Activated gamma-delta T cell treated with Interleukin-2 at 50 U/mL for 16 hours (primary cell): Measurements from ENCODE around the gene PLCB4.
A peak's percentile ranks its signal among the peaks of the same experiment; 100 is the strongest.
"Not testable (repeated sequence)": the region's sequence is repeated elsewhere in the genome, so short reads cannot be mapped to it uniquely, and the experiment has no call there.

Source experiments
- DNase-seq: peaks from one replicate; pipeline ENCODE4 v3.0.0-alpha.2; 2020

PLCB4 gene

DNA sequence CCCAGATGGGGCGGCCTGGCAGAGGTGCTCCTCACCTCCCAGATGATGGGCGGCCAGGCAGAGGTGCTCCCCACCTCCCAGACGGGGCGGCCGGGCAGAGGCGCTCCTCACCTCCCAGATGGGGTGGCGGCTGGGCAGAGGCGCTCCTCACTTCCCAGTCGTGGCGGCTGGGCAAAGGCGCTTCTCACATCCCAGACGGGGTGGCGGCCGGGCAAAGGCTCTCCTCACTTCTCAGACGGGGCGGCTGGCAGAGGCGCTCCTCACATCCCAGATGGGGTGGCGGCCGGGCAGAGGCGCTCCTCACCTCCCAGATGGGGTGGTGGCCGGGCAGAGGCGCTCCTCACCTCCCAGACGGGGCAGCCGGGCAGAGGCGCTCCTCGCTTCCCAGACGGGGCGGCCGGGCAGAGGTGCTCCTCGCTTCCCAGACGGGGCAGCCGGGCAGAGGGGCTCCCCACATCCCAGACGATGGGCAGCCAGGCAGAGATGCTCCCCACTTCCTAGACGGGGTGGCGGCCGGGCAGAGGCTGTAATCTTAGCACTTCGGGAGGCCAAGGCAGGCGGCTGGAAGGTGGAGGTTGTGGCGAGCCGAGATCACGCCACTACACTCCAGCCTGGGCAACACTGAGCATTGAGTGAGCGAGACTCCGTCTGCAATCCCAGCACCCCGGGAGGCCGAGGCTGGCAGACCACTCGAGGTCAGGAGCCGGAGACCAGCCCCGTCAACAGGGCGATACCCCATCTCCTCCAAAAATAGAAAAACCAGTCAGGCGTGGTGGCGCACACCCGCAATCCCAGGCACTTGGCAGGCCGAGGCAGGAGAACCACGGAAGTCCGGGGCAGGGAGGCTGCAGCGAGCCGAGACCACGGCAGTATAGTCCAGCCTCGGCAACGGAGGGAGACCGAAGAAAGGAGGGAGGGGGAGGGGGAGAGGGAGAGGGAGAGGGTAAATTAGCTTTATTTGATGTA is 316.7 kb downstream of the PLCB4 start:
- DNase-seq = not testable (repeated sequence)

DNA sequence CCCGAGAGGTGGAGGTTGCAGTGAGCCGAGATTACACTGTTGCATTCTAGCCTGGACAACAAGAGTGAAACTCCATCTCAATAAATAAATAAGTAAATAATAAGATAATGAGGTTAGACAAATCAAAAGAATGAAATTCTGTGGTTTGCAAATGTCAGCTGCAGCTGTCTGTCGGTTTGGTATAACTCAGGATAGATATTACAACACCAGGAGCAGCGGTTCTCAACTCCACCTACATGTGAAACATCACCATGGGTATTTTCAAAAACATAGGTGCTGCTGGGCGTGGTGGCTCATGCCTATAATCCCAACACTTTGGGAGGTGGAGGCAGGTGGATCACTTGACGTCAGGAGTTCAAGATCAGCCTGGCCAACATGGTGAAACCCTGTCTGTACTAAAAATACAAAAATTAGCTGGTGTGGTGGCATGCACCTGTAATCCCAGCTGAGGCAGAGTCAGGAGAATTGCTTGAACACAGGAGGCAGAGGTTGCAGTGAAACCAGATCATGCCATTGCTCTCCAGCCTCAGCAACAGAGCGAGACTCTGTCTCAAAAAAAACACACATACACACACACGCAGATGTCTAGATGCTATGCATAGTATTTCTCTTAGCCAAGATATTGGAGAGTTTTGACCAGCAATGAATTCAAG is 319.4 kb downstream of the PLCB4 start:
- no peak for DNase-seq

DNA sequence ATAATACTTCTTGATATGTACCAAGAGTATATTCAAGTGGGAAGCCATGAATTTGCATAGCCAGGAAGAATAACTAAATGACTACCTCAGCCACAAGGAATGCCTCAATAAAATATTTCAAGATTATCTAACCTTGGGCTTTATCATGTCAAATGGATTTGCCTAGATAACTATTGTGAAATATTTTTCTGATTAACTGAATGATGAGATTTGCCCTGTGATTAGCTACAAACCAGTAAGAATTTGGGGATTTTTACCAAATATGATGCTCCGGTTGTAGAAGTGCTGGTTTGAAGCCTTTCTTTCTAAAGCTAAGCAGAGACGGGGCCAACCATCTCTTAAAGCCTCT is 319.9 kb downstream of the PLCB4 start:
- no peak for DNase-seq

DNA sequence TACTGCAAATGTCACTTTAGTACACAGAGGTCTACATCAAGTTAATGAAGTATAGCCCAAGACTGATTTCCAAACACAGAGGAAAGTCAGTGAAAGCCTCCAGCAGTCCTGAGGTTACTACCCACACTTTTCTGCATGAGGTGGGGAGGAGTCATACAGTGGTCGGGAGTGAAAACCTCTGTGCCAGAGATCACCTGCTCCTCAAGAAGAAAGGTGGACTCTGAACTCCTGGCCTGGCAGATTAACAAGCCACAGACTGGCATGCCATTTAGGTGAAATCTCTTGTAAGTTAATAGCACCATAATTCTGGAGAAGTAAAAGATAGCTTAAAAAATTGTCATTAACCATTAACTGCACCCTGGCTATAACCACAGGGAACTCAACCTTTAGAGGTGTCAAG is 320.5 kb downstream of the PLCB4 start:
- no peak for DNase-seq

DNA sequence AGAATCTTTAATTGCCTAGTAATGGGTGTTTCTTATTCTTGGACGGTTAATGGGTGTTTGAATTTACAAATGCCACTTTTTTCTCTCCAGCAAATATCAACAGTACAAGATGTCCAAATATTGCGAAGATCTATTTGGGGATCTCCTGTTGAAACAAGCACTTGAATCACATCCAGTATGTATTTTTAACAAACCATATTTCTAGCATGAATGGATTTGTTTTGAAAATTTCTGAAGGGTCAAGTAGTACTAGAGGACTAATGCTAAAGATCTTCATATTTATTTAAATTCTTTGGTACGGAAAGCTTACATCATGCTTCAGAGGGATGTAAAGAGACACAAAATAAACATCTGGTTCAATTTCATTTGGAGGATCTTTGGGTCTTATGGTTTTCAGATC is 321.6 kb downstream of the PLCB4 start:
- DNase-seq = no peak

DNA sequence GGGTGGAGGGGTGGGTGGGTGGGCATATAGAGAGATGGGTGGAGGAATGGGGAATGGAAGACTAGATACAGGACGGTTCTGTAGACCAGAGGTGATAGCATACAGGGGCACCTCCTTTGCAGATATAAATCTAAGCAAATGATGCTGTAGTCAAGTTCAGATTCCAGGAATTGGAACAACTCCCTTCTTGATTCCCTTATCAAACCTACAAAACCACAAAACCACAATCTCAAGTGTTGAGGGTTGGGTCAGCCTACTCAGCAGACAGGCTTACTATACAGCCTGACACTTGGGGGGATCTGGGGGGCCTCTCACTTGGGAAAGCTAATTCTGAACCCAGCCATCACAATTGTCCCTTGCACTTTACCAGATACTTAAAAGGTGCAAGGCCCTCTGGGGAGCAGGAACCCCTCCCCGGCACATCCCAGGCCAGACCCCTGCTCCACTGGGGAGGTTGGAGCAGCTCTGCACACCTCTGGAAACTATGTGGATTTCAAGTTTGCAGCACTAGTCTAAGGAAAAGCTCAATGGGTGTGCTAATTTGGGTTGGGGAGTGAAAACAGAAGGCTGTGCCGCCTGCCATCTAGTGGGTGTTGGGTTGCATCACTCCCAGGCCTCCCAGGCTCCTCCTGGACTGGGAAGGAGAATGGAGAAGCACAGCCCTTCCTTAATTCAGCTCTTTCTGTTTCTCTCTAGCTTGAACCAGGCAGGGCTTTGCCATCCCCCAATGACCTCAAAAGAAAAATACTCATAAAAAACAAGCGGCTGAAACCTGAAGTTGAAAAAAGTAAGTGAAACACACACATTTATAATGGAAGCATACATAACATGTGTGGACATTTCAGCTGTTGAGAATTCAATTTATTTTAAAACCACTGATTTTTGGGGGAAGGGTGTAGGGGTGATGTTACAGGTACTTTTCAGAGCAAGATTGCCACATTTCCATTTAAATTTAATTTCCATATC is 324.3 kb downstream of the PLCB4 start:
- DNase-seq = no peak

DNA sequence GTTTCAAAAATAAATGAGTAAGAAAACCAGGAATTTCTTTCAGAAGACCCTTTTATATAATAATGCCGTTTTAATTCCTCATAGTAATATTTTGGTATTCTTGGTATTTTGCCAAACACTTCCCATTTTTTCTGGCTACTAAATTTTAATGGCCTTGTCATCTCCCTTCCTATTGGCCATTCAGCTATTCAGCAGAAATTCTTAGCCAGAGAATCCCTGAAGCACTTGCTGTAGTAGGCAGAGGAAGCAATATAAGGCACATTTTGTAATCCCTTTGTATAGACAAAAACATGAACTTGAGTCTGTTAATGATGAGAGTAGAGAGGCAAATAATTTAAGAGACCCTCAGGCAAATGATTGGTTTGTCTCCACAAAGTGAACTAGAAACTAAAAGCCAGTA is 327.1 kb downstream of the PLCB4 start:
- no peak for DNase-seq

DNA sequence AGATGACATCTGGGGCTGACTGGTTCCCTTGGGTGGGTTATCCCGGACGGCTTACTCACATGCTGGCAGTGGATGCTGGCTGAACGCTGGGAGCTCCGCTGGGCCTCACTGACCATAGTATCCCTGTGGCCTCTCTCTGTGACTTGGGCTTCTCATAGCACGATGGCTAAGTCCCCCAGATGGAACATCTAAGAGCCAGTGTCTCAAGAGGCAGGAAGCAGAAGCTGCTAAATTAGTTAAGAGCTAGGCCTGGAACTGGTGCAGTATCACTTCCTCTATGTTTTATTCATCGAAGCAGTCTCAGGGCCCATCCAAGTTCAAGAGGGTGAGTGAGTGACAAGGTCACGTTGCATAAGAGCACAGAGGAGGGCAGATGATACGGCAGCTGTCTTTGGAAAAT is 329.0 kb downstream of the PLCB4 start:
- no peak for DNase-seq

DNA sequence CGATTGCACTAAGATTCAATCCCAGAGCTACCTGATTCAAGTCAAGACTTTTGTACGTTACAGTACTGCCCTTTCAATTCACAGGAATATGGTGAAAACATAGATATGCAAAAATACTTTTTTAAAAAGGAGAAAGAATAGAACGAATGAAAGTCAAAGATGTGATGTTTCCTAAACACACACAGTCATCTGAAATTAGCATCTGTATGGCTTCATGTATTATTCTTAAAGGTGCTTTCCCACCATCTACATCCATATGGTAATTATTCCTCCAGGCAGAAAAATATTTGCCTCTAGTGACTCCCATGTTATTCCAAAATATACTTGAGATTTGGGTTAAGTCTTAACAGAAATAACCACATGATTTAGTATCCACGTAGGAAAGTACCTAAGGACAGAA is 330.0 kb downstream of the PLCB4 start:
- no peak for DNase-seq

DNA sequence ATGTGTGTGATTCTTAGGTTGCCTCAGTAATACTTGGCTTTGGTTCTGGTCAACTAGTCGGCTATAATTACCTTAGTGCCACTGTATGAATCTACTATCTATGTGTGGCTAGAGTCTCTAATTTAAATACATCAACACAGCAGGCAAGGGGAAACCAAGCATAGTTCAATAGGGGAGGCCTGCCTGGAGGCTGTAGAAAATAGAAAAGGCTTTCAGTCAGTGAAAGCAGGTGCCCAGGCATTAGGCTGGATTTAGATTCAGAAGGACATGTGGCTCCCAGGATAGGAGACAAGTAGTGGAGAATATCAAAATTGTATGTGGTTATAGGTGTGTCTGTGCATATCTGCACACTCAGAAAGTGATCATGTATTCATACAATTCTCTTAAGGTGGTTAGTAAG is 330.4 kb downstream of the PLCB4 start:
- no peak for DNase-seq

DNA sequence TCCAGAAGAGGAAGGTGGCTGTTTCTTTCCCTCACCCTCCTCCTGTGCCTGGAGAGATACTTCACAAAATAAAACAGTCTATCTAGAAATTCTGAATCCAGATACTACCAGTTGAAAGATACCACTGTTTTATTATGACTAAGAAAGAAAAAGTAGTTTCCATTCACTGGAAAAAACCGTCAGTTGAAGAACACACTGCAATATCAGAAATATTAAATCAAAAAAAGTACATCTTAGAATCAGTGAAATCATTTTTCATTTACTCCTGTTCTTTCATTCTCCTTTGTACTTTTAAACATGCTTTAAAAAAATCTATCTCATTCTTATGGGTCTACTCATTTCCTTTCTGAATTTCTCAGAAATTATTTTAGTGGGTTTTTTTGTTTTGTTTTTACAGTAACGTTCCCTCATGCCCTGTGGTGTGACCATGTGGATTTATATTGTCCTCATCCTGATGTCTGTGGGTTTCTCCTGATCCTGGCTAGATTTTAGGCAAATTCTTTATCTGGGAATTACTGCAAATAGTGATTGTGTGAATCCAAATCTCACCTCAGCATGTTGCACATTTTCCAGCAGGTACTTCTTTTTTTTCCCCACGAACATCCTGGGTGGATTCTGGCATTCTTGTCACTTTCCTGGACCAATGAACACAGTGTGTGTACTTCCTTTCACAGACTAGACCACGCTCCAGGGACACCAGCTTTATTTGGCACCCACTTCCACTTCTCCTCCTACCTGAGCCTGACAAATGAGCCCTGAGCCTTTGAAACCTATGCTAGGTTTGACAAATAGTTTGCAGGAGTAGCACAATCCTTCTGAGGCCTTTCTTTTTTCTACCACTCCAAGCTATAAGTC is 331.5 kb downstream of the PLCB4 start:
- DNase-seq = no peak

DNA sequence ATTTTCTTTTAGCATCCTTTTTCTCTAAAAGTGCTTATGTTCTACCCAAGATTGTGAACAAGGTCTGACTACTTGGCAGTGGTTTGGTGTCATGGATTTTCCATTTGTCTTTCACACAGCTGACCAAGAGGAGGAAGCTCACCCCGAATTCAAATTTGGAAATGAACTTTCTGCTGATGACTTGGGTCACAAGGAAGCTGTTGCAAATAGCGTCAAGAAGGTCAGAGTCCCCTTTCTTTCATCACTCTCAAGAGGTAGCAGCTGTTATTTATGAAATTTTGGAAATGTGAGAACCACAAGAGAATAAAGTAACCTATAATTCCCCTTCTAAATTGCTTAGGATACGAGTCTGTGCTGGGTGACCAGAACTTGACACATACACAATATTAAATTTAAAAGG is 332.5 kb downstream of the PLCB4 start:
- no peak for DNase-seq

DNA sequence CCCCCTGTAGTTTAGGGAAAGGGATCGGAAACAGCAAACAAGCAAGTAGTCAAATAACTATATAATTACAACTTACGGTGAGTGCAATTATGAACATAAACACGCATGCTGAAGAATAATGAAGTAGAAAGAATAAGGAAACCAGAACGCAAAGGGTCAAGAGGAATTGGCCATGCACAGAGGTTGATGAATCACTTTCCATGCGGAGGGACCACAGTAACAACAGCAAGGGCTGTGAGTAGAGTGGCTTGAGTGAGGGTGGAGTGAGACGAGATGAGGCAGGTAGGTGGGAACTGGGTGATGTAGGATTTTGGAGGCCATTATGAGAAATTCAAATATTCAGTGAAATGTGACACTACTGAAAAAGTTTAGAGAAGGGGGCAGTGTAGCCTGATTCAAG is 333.3 kb downstream of the PLCB4 start:
- no peak for DNase-seq

DNA sequence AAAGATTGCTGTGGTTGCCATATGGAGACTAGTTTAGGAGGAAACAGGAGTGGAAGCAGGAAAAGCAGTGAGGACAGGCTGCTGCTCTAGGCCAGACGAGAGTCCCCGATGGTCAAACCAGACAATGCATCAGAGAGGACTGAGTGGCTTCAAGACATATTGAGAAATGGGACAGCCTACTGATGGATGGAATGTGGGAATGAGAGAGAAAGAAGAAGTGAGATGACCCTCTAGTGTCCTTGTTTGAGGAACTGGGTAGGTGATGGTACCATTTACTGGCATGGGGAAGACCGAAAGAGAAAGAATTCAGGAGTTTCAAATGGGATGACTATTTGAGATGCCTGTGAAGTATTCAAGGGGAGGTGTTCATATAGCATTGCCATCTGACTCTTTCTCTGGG is 333.7 kb downstream of the PLCB4 start:
- DNase-seq = no peak

DNA sequence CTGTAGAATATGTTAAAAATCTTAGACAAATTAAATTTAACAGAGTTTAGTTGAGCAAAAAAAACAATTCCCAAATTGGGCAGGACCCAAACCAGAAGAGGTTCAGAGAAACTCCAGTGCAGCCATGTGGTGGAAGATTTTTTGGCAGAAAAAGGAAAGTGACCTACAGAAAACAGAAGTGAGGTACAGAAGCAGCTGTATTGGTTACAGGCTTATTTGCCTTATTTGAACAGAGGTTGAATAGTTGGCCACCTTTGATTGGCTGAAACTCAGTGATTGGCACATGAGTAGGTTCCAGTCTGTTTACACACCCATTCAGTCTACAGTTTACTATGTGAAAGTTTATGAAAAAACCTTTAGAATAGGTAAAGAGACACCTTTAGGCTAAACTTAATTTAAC is 334.6 kb downstream of the PLCB4 start:
- DNase-seq = no peak

DNA sequence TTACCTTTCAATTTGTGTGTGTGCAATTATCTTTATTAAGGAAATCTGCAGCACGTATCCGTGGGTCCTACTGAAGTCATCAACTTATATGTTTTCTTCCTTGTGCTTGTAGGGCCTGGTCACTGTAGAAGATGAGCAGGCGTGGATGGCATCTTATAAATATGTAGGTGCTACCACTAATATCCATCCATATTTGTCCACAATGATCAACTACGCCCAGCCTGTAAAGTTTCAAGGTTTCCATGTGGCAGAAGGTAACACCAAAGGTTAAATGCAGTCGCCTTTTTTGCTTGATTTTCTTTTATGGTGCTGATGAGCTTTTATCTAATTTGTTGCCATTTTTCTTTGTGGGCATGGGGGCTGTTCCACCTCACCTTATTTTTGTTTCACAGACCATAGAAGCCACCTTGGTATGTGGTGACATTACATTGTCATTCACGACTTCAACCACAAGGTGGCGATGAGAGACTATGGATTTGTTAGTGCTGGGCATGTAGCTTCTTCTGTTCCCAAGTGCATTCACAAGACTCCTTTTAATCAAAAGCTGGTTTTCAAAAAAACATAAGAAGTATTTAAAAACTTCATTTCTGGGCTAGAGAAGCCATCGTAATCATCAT is 339.0 kb downstream of the PLCB4 start:
- DNase-seq = peak; percentile 14

DNA sequence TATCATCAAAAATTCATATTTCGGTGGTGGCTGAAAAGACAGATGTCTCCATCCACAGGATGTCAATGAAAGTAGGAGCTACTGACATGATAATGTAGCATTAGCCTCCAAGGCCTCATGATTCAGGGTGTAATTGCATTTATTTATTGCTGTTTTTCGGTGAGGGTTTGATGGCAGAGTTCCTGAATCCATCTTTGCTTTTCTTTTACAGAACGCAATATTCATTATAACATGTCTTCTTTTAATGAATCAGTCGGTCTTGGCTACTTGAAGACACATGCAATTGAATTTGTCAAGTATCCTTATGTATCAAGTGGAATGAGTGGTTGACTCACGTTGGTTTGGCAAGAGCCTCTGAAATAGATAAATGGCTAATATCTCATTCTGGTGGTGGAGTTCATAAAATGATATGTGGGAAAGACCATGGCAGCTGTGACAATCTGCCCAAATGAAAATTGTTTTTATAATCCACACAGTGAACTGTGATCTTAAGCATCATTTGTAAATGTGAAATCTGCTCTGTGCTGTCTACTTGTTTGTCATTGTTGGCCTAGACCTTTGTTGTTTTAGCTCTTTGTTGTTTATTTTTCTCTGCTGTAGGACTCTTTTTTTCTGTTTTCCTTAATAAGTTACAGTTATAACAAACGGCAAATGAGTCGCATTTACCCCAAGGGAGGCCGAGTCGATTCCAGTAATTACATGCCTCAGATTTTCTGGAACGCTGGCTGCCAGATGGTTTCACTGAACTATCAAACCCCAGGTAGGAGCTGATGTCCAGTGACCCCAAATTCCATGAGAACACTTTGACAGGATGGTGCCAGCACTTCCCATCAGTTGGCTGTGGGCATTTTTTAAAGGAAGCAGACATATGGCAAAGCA is 339.8 kb downstream of the PLCB4 start:
- DNase-seq = no peak

DNA sequence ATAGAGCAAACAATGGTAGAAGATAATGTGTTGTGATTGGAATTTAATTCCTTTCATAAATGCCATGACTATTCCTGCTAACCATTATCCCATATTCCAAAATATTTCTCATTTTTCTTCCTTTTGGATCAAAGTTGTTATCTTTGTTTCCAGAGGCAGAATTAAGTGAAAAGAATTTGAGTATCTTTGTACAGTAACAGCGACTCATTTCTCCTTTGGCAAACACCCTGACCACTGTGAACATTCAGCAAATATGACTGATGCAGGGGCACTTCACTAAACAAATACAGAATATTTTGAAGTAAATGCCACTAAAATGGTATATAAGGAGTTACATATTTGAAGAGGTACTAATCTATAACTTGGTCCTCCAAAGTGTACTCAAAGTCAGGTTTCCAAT is 340.5 kb downstream of the PLCB4 start:
- DNase-seq = no peak

DNA sequence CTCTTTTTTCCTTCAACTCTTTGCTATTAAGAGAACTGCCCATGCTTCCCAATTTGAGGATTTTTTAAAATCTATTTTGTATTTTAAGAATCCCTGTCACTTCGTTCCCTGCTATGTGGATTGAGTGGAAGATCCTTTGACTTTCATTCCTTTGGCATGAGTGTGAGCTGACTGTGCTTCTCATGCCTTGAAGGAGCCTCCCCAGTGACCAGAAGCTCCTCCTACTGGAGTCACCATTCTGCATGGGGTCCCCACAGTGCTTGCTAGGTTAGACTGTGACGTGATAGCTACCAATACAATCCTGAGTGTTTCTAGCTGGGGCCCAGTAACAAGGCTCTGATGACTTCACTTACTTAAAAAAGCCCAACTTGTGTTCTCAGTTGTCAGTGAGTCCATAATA is 341.1 kb downstream of the PLCB4 start:
- DNase-seq = no peak

DNA sequence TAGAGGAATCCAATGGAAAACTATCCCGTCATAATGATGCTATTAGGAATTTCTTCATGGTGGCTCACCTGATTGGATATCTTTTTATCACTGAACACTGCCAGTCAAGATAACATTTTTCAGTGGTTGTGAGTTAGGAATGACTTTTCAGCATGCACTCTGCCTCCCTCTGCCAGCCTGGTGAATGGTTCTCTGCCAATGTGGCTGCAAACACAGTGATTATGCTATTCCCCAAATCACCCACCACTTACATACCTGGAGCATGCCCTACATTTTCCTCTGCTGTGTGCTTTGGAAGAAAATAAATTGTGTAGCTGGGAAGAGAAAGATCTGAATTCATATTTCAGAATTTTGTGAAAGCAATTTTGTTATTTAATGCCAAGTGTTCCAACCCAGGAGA is 342.9 kb downstream of the PLCB4 start:
- no peak for DNase-seq

DNA sequence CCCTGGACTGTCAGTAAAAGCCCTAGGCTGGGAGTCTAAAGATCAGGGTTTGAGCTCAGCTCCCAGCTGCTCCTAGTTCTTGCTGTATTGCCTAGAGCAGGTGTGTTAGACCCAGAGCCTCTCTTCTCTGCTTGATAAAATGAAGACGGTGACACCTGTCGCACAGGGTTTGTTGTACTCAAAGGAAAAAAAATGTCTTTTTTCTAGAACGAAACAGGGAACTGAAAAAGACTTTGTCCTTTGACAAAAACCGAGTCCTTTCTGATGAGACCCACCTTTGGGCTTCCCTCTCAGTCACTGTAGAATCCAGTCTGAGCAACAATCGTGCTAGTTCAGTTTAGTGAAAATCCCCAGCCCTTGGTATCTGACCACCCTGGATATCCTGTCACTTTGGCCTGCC is 343.4 kb downstream of the PLCB4 start:
- DNase-seq = no peak
